MM.1S (cell line): ENCODE results near the gene EMSY.
"Not testable (repeated sequence)": the region's sequence is repeated elsewhere in the genome, so short reads cannot be mapped to it uniquely, and the experiment has no call there.

Experiments used
- DNase-seq: peaks from one replicate; pipeline ENCODE4 v3.0.0-alpha.2; 2015
- H2AFZ ChIP-seq: fragments of 300-600 bp; sonication (generic); 2 replicates; pipeline ENCODE4 v1.6.0; 2016; ENCODE audit warnings: antibody characterized with exemption, low read length
- H3F3A ChIP-seq: fragments of 300-600 bp; sonication (generic); 2 replicates; pipeline ENCODE4 v1.6.1; 2016; ENCODE audit warnings: mild to moderate bottlenecking, antibody characterized with exemption, low read length, moderate library complexity, mixed read lengths; ENCODE audit not compliant: insufficient read depth
- H3K27ac ChIP-seq: fragments of 300-600 bp; sonication (generic); 2 replicates; pipeline ENCODE4 v1.5.1; 2016; ENCODE audit warnings: mild to moderate bottlenecking, low read length
- H3K27me3 ChIP-seq: fragments of 300-600 bp; sonication (generic); replicated peaks from 2 replicates; pipeline ENCODE4 v1.6.0; 2016; ENCODE audit warnings: low read length; ENCODE audit not compliant: insufficient read depth
- H3K36me3 ChIP-seq: fragments of 300-600 bp; sonication (generic); replicated peaks from 2 replicates; pipeline ENCODE4 v1.6.1; 2016; ENCODE audit warnings: mild to moderate bottlenecking, low read length, mixed read lengths; ENCODE audit not compliant: insufficient read depth
- H3K4me1 ChIP-seq: fragments of 300-600 bp; sonication (generic); 2 replicates; pipeline ENCODE4 v1.6.1; 2016; ENCODE audit warnings: low read length, mixed read lengths
- H3K4me2 ChIP-seq: fragments of 300-600 bp; sonication (generic); 2 replicates; pipeline ENCODE4 v1.6.0; 2016; ENCODE audit warnings: low read depth, low read length
- H3K4me3 ChIP-seq: fragments of 300-600 bp; sonication (generic); 2 replicates; pipeline ENCODE4 v1.5.1; 2016; ENCODE audit warnings: low read length, mixed read lengths
- H3K79me2 ChIP-seq: fragments of 300-600 bp; sonication (generic); 2 replicates; pipeline ENCODE4 v1.6.1; 2016; ENCODE audit warnings: mixed run types, low read length, mixed read lengths
- H3K9ac ChIP-seq: fragments of 300-600 bp; sonication (generic); 2 replicates; pipeline ENCODE4 v1.6.1; 2016; ENCODE audit warnings: low read length, mixed read lengths
- H3K9me2 ChIP-seq: fragments of 300-600 bp; sonication (generic); replicated peaks from 2 replicates; pipeline ENCODE4 v1.6.1; 2016; ENCODE audit warnings: mild to moderate bottlenecking, low read length, mixed read lengths; ENCODE audit not compliant: insufficient read depth
- H3K9me3 ChIP-seq: fragments of 300-600 bp; sonication (generic); replicated peaks from 2 replicates; pipeline ENCODE4 v1.6.1; 2016; ENCODE audit warnings: mild to moderate bottlenecking, low read length, mixed read lengths; ENCODE audit not compliant: insufficient read depth
- H4K20me1 ChIP-seq: fragments of 300-600 bp; sonication (generic); 2 replicates; pipeline ENCODE4 v1.6.1; 2016; ENCODE audit warnings: mild to moderate bottlenecking, low read length, moderate library complexity, mixed read lengths; ENCODE audit not compliant: insufficient read depth
- CTCF ChIP-seq: fragments of 300-600 bp; sonication (generic); IDR thresholded peaks from 2 replicates; pipeline ENCODE4 v1.5.1; 2016; ENCODE audit warnings: antibody characterized with exemption, low read length, mixed read lengths
- EZH2 ChIP-seq: fragments of 300-600 bp; sonication (generic); optimal IDR thresholded peaks from 2 replicates; pipeline ENCODE3; 2017; ENCODE audit warnings: low read depth, mild to moderate bottlenecking, antibody characterized with exemption, low read length, mixed read lengths
- EZH2phosphoT487 ChIP-seq: fragments of 300-600 bp; sonication (generic); IDR thresholded peaks from 2 replicates; pipeline ENCODE4 v1.6.1; 2018; ENCODE audit warnings: antibody characterized with exemption, low read length

The EMSY gene

GRCh38 chr11:76579056-76579751 is 134.4 kb downstream of the EMSY start:
- no peaks in the 10 kb centered on the region for H3F3A ChIP-seq
- H3K79me2 ChIP-seq = no peaks in the 10 kb centered on the region
- H3K4me2 ChIP-seq = no peak overlapping the region
- H3K9me3 ChIP-seq = no peaks in the 10 kb centered on the region
- H3K4me1 ChIP-seq = no peaks in the 10 kb centered on the region
- no peak overlapping the region for H3K27ac ChIP-seq
- no peaks in the 10 kb centered on the region for H3K36me3 ChIP-seq
- H4K20me1 ChIP-seq = no peaks in the 10 kb centered on the region
- TF ChIP-seq EZH2phosphoT487 (no peak), EZH2 (no peak), CTCF (no peak)
- no peak for DNase-seq
- H2AFZ ChIP-seq = no peak overlapping the region
- no peak overlapping the region for H3K9ac ChIP-seq
- no peak overlapping the region for H3K4me3 ChIP-seq
- no peaks in the 10 kb centered on the region for H3K9me2 ChIP-seq
- no peaks in the 10 kb centered on the region for H3K27me3 ChIP-seq

- no peak overlapping the region for H3K9ac ChIP-seq
- no peak overlapping the region for H3K4me2 ChIP-seq
- no peaks in the 10 kb centered on the region for H4K20me1 ChIP-seq
- DNase-seq = no peak
- H3K9me3 ChIP-seq = no peaks in the 10 kb centered on the region
- no peaks in the 10 kb centered on the region for H3K4me1 ChIP-seq
- H3K9me2 ChIP-seq = no peaks in the 10 kb centered on the region
- TF ChIP-seq CTCF = no peak
- no peak for TF ChIP-seq EZH2phosphoT487
- TF ChIP-seq EZH2 = no peak
- no peaks in the 10 kb centered on the region for H3K36me3 ChIP-seq
- no peak overlapping the region for H2AFZ ChIP-seq
- H3K4me3 ChIP-seq = no peak overlapping the region
- H3F3A ChIP-seq = no peaks in the 10 kb centered on the region
- no peaks in the 10 kb centered on the region for H3K27me3 ChIP-seq
- no peaks in the 10 kb centered on the region for H3K79me2 ChIP-seq
- H3K27ac ChIP-seq = no peak overlapping the region
These were observed 134.9 kb downstream of the EMSY start for GRCh38 chr11:76579752-76580151.

- H3K9me2 ChIP-seq, H3F3A ChIP-seq, H3K79me2 ChIP-seq, H3K27me3 ChIP-seq, H3K9me3 ChIP-seq, H3K4me2 ChIP-seq, H3K4me3 ChIP-seq, H4K20me1 ChIP-seq, DNase-seq, H3K4me1 ChIP-seq, H3K9ac ChIP-seq, H3K27ac ChIP-seq, H3K36me3 ChIP-seq, H2AFZ ChIP-seq: not testable (repeated sequence)
These were observed 137.7 kb downstream of the EMSY start for GRCh38 chr11:76582471-76582870.

- no peaks in the 10 kb centered on the region for H3K4me1 ChIP-seq
- H3K4me2 ChIP-seq = no peak overlapping the region
- H3K4me3 ChIP-seq = no peak overlapping the region
- no peak overlapping the region for H3K9ac ChIP-seq
- no peaks in the 10 kb centered on the region for H3K9me3 ChIP-seq
- H2AFZ ChIP-seq = no peak overlapping the region
- H3K36me3 ChIP-seq = no peaks in the 10 kb centered on the region
- H4K20me1 ChIP-seq = no peaks in the 10 kb centered on the region
- H3K9me2 ChIP-seq = no peaks in the 10 kb centered on the region
- no peaks in the 10 kb centered on the region for H3F3A ChIP-seq
- no peak overlapping the region for H3K27ac ChIP-seq
- H3K79me2 ChIP-seq = no peaks in the 10 kb centered on the region
- no peak for TF ChIP-seq CTCF
- TF ChIP-seq EZH2phosphoT487 = no peak
- TF ChIP-seq EZH2 = no peak
- H3K27me3 ChIP-seq = no peaks in the 10 kb centered on the region
- DNase-seq = no peak
These were observed 143.1 kb downstream of the EMSY start for GRCh38 chr11:76587820-76588454.
